Dedifferentiated amniotic fluid mesenchymal stem cell (primary cell): ENCODE measurements around the gene HDGF.

Source experiments
- DNase-seq: peaks from one replicate; pipeline ENCODE4 v3.0.0-alpha.2; 2016; ENCODE audit errors: extremely low spot score

HDGF gene

DNA sequence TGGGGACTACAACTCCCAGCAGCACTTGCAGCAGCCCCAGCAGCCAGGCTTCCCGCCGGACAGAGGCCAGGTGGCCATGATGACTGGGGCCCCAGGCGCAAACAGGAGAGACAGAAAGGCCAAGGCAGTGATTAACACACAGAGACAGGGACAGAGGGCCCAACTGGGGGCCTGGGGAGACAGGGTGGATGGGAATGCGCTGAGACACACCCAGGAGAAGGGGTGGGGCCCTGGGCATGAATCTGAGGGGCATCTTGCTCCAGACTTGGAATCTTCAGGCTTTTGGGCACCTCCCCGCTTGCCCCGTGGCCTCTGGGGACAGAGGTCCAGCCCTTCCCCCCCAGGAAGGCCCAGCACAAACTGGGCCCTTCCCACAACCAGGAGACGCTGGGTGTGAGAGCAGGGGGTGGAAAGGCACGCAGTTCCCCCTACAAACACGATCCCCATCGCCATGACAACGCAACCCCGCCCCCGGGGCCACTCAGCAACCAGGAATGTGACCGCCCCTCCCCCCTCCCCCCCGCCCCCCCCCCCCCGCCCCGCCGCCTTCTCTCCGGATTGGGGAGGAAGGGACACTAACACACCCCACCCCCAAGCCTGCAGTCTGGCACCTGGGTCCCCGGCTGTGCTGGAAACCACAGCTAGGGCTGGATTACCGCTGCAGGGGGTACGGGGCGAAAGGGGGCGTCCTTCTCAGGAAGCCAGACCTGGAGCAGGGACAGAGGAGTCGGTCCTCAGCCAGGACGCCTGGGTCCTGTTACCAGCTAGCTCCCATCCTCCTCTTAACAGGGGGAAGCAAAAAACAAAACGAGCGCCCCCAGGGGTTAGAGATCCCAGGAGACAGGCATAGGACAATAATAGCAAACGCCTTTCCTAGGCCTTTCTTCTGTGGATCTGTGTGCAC, 4.5 kb downstream of the HDGF start:
- peak; percentile 88 for DNase-seq

- no peak for DNase-seq
These were observed 5.1 kb downstream of the HDGF start for GRCh38 chr1:156746406-156746727.

DNA sequence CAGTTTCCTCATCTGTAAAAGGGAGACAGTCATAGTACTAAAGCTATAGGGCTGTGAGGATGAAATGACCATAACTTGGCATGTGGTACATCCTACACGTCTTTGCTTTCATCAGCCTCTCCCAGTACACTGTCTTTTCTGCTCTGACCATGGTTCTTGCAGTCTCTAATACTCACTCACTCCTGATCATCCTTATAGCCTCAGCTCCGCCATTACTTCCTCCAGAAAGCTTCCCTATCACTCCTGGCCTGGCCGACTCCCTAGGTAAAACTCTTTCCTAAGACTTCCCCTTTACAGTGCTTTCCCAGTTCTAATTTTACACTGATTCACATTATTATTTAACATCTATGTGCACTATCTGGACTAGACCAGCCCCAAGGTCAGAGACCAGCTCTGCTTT, 5.6 kb downstream of the HDGF start:
- no peak for DNase-seq

GRCh38 chr1:156744786-156745419, 6.6 kb downstream of the HDGF start:
- DNase-seq = no peak

DNA sequence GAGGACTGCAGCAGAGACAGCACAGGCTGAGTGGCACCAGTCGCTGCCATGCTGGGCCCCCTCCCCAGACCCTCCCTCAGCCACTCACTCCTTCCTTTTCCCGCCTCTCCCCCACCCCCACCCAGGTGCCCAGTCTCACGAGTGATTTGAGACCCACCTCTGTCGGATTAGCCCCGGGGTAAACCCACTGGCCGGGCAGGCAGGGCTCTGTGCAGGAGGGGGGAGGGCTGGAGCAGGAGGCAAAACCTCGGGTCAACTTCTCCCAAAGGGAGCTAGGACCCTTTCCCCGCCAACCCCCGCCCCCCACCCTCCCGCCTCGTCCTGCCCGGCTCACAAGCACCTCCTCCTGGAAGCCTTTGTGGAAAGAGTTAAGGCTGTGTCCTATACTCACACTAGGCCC, 7.1 kb downstream of the HDGF start:
- DNase-seq = no peak

- no peak for DNase-seq
These were observed 7.8 kb downstream of the HDGF start for GRCh38 chr1:156743367-156744302.

- no peak for DNase-seq
These were observed 8.7 kb downstream of the HDGF start for GRCh38 chr1:156742801-156743200.

GRCh38 chr1:156742017-156742416, 9.5 kb downstream of the HDGF start:
- no peak for DNase-seq

- no peak for DNase-seq
These were observed 9.9 kb downstream of the HDGF start for GRCh38 chr1:156741481-156741983.

DNA sequence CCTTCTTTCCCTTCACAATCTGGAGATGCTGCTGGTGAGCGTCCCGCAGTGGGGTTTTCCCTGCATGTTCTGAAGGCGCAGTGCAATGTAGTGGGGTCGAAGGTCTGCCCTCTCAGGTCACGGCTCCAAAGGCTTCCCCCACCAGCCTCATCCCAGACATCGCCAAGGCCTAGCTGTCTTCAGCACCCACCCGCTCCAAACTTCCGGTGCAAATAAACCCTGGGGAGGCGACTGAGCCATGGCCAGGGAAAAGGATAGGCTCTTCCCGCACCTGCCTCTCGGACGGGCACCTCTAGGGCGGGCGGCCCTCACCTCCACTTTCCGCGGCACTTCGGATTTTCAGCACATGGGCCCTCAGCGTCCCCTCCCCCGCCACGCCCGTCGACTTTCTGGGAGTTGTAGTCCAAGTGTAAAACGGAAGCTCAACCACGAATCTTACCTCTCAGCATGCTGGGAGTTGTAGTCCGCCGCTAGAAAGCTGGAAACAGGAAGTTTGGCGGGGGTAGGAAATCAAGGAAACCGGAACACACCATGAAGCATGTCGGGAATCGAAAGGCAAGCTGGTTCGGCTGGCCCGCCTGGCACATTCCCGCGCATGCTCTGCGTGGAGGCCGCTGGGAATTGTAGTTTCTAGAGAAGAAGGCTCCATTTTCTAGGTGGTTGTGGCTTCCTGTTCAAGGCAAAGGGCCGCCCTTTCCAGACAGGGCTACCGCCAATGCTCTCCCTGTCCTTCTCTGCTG, 10.6 kb downstream of the HDGF start, which contains the start of gene MRPL24:
Gene MRPL24 (minus strand): TSS at position 348 of the 740 bp plus-strand sequence. CDS start 2,384 bp downstream, outside the sequence.
- DNase-seq = peak; percentile 100

DNA sequence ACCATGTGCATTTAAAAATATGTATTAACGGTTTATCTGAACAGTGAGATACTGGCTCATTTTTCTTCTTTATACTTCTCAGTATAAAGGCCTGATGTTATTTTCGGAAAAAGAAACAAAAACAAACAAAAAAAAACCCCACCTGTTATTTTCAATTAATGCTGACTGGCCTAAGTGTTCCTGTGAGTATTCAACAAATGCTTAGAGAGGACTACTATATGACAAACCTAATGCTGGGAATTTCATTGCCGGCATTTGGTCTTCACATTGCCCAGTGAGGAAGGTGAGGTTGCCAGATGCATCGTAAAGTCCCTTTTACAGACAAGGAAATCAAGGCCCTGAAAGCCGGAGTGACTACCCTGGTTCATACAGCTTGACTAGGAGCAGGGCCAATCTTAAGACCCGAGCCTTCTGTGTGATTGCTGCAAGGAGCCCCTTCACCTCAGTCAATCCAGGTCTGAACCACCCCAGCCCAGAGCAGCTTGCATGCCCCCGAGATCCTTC, 11.2 kb downstream of the HDGF start:
- no peak for DNase-seq

DNA sequence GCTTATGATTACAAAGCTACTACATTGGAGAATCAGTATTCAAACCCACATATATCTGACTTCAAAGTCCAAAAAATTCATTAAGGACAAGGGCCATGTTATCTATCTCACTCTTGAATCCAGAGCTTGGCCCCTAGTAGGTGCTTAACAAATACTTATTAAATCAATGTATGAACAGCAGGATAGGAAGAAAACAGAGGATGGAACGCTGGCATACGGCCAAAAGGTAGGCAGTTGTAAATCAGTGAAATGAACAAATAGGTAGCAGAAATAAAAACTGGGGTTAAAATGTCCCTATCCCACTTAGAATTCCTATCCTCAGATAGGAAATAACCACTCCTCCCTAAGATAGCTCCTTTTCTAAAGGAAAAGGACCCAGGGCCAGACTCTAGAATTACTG, 12.6 kb downstream of the HDGF start:
- DNase-seq = no peak

GRCh38 chr1:156738407-156738806, 13.1 kb downstream of the HDGF start:
- no peak for DNase-seq

DNA sequence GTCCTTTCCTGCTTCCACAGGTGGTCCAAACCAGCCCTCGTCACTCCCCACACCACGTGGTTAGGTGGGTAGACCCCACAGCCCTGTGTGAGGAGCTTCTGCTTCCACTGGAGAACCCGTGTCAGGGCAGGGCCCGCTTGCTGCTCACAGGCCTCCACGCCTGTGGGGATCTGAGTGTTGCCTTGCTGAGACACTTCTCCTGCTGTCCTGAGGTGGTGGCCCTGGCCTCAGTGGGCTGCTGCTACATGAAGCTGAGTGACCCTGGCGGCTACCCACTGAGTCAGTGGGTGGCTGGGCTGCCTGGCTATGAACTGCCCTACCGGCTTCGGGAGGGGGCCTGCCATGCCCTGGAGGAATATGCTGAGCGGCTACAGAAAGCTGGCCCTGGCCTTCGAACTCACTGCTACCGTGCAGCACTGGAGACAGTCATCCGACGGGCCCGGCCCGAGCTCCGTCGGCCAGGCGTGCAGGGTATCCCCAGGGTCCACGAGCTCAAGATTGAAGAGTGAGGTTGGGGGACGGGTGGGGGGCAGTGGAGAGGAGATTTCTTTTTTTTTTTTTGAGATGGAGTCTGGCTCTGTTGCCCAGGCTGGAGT, 17.4 kb downstream of the HDGF start:
- DNase-seq = no peak

DNA sequence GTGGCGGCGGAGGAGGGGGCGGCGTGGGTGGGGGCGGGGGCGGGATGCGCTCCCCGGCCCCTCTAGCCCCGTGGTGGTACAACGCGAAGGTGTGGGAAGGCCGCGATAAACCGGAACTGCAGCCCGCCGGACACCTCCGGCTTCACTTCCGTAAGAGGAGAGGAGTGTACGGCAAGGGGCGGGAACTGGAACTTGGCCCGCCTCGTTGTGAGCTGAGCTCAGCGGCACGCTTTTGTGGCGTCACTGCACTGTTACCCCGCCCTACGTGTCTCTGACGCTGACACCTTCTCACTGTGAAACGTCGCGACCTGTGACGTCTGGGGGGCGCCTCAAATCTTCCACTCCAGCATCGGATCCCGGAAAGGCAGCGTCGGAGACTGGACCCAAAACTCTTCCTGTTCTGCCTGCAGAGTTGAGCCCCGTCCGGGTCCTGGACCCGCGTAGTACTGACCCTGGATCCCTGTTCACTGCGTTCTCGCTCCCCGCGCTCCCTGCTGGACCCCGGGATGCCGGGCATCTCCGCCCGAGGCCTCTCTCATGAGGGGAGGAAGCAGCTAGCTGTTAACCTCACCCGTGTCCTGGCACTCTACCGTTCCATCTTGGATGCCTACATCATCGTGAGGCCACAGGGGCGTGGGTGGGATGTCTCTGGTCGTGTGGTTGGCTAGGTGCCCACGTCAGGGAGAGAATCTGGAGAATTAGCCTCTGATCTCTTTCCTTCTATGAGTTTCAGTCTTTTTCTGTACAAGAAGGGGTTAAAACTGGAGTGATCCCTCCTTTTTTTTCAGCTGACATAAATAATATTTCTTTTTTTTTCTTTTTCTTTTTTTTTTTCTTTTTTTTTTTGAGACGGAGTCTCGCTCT, 22.6 kb downstream of the HDGF start, which contains the start of gene ISG20L2:
Gene ISG20L2 (minus strand): TSS at position 168 of the 864 bp plus-strand sequence. CDS start 1,114 bp downstream, outside the sequence.
- DNase-seq = peak; percentile 97

GRCh38 chr1:156727926-156728598, 23.4 kb downstream of the HDGF start, which contains the start of gene METTL25B:
METTL25B (plus strand) TSS chr1:156728469; CDS start chr1:156729105, 636 bp downstream.
- peak; percentile 65 for DNase-seq

GRCh38 chr1:156727492-156727891, 24.0 kb downstream of the HDGF start:
- DNase-seq = no peak

DNA sequence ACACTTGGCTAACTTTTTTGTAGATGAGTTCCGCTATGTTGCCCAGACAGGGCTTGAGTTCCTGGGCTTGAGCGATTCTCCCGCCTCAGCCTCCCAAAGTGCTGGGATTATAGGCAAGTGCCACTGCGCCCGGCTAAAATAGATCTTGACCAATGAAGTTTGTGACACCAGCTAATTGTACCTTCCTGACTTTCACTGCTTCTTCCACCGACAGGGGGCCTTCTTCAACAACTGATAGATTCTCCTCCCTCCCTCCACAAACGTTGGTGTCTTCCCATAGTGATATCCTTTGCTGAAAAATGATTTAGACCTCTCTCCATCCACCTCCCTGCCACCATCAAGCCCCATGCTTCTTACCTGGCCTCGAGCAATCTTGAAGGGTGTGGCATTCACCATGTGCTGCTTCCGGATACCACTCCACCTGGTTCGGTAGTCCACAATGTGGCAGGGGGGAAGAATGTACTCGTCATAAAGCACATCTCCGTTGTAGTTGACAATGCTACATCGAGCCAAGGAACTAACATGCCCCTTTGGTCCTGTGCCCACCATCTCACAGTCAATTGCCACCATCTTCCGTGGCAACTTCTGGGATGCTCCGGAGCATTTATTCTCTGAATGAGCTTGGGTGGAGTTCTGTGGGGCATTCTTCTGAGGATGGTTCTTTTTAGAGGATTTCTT, 24.8 kb downstream of the HDGF start:
- no peak for DNase-seq
